ENCODE results near the gene TRPV6.

The TRPV6 gene

DNA sequence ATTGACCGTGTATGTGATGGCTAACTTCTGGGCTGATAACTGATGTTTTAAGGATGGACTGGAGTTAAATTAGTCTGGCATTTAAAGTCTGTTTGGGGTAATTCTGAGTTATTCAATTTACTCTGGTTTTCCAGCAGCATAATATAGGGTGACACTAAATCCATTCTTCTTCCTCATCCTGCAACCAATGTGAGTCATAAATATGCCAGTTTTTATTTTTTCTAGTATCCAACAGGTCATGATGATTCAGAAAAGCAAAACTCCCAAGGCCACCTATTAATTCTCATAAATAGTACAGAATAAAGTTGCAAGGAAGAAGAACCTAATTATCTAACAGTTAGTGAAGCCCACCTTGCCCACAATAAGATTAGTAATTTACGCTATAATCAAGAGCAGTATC is 38.2 kb downstream of the TRPV6 start:
- no peak for DNase-seq

DNA sequence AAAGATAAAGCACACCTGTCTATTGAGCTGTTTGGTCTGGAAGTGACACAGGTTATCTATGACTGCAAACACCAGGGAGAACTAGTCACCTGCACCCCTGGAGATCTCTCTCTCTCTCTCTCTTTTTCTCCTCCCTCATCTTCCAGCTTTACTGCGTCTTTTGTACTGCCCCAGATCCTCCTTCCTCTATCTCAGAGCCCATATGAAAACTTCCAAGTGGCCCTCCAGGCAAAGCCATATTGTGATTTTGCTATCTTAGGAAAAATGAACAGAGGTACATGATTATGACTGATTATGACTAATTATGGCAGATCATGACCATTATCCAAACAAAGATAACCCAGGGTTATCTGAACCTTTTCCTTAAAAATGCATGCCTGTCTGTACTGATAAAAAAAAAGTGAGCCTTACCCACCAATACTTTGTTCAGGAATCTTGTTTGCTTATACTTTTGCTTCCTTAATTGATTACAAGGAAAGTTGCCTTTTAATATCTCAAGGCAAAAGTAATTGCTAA is 43.2 kb downstream of the TRPV6 start:
- no peak for DNase-seq

DNA sequence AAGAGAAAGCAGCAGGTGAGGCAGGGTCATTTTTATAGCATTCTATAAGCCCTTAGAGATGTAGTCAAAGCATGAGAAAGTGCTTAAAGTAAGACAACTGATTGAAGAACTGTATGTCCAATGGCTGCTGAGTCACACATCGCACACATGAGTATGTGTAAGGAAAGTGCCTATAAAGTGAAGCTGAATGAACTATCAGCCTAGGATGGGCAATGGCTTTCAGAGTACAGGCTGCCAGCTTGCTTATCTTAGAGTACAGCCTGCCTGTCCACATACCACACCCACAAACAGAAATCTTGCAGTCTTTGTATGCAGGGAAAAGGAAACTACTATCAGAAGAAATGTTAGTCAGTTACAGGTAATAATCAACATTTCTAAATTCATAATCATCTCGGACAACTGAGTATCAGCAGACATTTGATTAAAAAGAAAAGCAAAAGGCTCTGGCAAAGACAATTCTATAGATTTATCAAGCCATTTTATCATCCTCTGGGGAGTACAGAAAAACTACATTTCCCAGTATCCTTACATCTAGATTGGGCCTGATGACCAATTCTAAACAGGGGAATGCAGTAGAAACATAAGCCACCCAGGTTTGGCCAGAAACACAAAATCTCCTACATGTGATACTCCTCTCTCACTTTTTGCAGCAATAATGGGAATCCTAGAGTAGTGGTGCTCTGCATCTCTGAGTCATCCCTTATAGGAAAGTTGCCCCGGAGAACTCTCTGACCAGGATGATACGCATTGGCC is 46.9 kb downstream of the TRPV6 start:
- DNase-seq, result no peak

DNA sequence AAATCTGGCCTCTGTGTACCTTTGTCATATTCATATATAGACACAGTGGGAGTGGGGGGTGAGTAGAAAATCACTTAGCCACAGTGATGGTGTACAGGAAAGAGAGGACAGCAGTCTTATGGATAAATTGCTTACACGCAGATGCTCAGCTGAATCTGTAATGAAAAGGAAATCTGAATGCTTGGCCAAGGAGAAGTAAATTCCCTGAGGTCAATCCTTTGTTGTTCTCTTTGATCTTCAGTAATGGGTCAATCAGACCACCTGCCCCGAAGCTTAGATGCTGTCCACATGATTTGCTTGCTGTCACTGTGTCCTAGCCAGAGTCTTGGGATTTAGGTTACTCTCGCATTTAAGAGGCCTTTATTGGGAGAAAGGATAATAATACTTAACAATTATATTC is 49.1 kb downstream of the TRPV6 start:
- DNase-seq, result no peak

DNA sequence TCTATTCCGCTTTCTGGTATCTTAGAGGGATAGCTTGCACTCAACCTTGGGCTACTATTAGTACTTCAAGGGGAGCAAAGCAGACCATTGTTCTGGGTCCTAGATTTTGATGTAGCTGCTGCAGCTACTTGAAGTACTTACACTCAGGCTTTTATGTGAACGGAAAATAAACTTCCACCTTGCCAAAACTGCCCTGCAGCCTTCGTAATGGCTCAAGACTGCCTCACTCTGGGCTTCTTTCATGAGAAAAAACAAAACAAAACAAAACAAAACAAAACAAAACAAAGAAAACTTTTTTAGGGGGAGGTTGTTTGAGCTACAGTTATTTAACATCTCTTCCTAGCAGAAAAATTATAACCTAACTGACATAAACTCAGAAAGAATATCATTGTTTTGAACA is 50.1 kb downstream of the TRPV6 start:
- DNase-seq, result no peak

DNA sequence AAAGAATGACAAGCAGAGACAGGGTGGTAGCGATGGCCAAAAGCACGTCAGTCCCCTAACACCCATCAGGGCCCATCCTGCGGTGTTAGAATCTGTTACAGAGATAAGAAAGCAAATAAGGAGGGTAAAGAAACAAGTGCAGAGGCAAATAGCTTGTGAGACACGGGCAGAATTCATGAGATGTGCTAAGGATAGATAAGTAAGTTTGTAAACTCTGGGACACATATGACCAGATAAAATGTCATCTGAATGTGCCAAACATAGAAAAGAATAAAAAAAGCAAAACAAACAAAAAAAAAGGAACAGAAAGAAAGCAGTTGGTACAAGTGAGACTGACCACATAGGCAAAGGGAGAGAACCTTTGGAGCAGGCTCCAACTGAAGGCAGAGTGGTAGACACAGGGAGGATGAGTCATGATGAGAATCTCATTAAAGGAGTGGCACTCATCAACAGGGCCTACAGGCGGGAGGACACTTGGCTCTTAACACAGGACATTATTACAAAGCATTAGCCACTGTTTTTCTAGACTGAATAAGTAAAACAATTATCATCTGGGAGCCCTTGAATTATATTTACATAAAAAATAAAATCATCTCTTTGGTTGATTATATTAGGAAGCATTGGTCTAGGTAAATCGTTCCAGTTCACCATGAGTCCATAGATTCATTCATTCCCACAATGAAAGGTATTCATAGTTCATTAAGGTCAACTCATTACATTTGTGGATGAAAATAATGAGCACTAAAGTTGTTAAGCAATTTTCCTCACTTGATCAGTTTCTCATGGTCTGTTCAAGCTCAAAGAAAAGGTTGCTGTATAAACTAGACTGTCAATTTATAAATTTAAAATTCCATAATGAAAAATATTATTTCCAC is 52.1 kb downstream of the TRPV6 start:
- DNase-seq, result no peak

DNA sequence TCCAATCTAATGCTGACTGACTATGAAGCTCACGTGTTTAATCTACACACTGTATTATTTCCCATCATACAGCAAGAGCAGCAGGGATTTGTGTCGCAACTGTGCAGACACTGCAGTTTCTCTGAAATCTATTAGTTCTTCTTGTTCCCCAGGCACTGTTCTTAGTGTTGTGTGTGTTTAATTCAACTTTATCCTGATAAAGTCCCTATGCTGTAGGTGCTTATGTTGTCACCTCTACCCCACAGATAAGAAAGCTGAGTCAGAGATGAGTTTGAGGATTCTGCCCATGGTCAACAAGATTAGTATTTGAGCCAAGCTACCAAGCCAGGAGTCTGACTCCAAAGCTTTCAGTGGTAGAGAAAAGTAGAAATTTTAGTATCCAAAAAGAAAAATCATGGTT is 53.1 kb downstream of the TRPV6 start:
- no peak for DNase-seq

DNA sequence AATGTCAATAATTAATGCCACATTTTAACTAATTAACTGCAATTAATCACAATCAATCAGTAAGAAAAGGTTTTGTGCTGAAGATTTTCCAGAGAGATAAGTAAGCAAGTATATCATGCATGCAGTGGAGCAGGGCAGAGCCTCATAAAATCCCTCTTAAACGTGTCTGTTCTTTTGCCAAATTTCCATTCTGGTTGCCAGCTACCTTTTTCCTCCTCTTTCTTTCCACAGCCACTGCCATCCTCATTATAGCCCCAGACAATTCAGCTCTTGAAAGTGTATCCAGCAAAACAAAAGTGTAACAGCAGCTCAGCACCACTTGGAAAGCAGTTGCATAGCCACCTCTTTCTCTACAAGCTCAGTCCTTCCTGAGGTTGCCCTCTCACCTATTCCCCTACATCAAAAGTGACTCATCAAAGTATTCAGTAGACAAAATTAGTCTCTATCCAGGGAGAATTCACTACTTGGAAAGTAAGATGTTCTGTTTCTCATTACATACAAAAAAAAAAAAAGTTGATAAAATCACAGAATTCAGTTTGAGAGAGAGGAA is 57.5 kb downstream of the TRPV6 start:
- no peak for DNase-seq

DNA sequence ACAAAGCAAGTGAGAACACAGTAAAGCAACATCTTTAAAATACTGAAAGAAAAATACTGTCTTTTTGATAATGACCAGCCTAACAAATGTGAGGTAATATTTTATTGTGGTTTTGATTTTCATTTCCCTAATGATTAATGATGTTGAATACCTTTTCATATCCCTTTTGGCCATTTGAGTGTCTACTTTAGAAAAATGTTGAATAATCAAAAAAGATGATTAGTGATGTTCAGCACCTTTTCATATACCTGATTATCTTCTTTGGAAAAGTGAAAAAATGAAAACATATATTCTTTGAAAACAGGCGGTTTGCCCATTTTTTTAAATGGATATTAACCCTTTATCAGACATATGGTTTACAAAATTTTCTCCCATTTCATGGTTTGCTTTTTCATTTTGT is 62.8 kb downstream of the TRPV6 start:
- no peak for DNase-seq
